GM11168 (cell line): ENCODE data around the gene ZXDC.

ENCODE experiments used
- in situ Hi-C: fragments of 300-500 bp; cut with MboI; formaldehyde crosslinking; loops from one replicate; pipeline ENCODE4 v1.12.0; 2022; ENCODE audit warnings: low sequenced_read_pairs; ENCODE audit not compliant: unreplicated experiment

ZXDC gene

DNA sequence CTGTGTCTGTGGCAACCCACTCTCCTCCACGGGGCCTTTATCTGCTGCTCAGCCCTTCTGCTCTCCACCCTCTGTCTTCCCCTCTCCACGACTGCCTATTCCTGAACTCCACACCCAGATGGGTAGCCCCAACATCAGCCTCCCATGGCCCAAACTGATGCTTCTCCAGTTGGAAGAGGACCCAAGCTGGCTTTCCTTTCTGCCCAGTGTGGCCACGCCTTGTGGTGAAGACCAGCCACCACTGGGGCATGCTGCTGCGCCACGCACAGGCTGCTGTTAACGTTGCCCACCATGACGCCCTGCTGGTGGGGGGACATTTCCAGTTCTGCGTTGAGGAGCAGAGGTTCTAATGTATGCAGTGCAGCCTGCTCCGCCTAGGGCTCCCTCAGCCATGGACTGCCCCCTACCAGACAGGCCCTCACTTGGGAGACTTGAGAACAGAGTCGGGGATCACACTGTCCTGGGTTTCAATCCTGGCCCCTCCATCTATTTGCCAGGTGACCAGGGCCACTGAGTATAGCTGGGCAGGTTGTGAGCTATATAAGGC is 54.0 kb downstream of the ZXDC start:
- in situ Hi-C loops = no loop called here

DNA sequence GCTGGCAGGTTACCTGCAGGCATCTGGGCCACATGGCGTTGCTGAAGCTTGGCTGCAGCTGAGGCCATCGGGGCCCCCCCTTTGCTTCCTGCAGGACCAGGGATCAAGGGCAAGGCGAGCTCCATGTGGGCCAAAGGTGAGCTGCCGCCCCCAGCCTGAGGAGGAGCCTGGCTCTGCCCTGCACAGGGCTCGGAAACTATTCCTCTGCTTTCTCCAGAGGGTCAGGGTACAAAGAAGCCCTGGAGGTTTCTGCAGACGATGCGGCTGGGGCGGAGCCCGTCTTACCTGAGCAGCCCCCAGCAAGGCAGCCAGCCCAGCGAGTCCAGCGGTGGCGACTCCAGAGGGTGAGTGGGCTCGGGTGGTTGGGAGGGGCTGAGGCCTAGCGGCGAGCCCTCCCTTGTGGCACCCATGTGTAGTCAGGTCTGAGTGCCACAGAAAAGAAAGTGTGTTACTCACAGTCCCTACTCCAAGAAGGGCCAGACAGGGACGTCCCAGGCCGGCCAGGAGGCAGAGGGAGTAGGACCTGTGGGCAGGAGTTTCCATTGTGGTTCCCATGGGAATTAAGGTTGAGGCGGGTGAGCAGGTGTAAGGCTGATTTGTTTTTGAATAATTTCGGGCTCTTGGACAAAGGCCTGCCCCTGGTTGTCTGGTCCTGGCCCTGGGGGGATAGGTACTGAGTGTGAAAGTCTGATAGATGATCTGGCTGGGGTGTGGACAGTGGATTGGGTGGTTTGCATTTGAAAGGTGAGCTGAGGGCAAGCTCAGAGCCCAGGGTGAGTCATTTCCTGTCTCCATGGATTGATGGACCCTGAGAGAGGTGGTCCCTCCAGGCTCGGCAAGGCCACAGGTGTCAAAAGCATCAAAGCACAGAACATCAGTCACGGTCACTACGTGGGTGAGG is 55.6 kb downstream of the ZXDC start:
- in situ Hi-C loops = no loop called here

DNA sequence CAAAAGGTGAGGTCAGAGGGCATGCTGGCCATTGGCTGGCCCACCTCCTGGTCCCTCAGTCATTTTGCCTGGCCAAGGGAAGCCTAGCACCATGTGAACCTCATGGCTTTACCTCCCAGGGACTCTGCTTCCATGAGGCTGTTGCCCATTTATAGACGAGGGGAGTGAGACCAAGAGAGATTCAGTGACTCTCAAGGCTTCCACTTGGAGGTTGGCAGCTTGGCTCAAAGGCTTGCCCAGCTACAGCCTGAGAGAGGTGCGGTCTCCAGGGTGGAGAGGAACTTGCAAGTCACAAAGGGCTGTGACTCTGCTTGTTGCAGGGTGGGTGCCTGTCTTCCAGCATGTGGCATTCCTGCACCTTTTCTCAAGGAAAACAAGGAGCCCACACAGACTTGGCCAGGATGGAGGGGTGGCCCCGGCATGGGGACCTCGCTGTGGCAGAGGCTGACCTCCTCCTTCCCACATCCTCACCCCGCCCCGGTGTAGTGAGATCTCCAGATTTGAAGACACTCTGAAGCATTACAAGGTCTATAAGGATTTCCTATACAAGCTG is 56.5 kb downstream of the ZXDC start:
- in situ Hi-C loops = no loop called here

DNA sequence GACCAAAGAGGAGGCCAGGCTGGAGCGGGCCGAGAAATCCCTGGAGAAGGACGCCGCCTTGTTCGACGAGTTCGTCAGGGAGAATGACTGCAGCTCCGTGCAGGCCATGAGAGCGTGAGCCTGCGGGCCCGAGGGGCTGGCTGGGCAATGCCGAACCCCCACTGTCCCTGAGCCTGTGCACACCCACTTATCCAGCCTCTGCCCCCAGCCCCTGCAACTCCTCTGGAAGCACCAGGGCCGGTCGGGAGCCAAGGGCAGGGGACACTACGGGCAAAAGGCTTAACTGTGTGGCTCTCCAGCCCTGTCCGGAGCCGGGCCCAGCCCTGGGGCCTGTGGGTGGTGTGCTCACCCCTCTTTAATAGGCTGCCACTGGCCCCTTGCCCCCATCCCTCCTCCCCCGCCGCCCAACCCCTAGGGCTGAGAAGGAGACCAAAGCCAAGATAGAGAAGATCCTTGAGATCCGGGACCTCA is 57.0 kb downstream of the ZXDC start:
- in situ Hi-C loops = no loop called here

DNA sequence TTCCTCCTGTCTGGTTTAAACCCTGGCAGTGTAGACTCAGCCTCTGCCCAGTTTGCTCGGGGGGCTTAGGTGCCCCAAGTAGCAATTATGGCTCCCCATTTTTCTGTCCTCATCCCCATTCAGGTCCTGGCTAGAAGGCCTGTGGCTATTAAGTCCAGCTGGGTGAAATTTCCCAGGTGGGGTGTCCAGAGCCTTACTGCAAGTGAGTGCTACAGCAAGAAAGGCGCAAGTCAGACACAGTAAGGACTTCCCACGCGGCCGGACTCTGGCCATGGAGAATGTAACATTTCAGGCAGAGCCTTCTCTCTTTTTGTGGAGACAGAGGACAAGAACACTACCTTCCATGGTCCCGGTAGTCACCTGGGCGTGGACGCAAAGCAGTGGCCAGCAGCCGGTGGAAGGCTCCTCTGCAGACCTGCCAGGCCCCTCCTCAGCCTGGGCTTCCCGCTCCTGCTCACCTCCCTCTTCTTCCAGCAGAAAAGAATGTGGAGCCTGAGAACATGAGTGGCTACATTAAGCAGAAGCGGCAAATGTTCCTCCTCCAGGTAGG is 57.6 kb downstream of the ZXDC start:
- in situ Hi-C loops = no loop called here

DNA sequence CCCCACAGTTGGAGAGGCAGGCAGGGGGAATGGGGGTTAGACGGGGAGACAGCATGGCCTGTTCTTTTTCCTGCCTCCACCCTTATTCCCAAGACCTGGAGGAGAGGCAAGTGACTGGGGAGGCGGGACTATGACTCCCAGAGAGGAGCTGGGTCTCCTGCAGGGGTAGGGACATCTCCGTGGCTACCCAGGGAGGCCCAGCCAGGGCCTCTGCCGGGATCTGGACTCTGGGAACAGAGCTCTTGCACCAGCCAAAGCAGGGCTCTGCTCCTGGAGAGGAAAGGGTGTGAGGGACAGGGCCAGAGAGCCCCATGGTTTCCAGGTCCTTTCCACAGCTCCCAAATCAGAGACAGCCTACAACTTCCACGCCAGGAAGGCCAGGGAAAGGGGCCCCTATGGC is 58.2 kb downstream of the ZXDC start:
- in situ Hi-C loops = no loop called here

DNA sequence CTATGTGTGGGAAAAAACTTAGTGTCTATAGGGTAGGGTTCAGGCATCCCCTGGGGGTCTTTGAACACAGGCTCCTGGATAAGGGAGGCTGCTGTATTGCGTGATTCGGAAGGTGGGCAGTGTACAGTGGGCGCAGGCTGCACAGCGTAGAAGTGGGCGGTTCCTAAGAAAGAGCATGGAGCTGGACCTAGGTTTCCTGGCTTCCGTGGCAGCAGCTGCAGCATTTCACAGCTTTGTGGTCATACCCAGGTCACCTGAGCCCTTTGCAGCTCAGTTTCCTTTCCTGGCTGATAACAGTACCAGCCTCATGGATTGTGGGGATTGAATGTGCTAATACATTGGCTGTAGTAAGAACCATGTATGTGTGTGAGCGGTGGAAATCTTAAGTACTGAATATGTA is 58.7 kb downstream of the ZXDC start:
- in situ Hi-C loops = no loop called here

DNA sequence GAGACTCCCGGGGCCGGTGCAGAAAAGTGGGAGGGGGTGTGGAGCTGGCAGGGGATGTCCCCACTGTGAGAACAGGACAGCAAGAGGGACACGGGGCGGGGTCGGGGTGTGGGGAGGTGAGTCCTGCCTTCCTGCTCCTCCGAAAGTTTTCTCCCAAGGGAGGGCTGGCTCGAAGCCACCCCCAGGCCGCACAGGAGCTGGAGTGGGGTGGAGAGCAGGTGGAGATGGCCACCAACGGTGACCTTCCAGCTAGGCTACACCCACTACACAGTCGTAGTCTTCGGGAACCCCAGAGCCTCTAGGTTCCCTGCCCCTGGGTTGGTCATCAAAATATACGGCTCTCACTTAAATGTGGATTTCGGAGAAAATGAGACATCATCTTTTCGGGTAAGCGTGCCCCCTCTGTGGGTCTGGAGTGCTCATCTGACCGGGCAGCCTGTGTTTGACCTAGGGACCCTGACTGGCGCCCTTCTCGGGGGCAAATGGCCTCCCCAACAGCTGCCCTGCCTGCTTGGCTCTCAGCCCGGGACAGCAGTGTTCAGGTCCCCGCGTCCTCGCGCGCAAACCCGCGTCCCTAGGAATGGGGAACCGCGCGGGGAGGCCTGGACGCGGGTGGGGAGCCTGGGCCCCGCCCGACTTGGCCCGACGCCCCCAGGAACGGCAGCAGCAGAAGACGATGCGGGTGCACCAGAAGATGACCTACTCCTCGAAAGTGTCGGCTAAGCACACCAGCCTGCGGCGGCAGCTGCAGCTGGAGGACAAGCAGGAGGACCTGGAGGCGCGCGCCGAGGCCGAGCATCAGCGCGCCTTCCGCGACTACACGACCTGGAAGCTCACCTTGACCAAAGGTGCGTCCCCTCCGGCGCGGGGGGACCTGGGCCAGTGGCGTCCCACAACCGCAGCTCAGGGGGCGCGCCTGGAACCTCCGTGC is 59.8 kb downstream of the ZXDC start:
- in situ Hi-C loops = no loop called here

DNA sequence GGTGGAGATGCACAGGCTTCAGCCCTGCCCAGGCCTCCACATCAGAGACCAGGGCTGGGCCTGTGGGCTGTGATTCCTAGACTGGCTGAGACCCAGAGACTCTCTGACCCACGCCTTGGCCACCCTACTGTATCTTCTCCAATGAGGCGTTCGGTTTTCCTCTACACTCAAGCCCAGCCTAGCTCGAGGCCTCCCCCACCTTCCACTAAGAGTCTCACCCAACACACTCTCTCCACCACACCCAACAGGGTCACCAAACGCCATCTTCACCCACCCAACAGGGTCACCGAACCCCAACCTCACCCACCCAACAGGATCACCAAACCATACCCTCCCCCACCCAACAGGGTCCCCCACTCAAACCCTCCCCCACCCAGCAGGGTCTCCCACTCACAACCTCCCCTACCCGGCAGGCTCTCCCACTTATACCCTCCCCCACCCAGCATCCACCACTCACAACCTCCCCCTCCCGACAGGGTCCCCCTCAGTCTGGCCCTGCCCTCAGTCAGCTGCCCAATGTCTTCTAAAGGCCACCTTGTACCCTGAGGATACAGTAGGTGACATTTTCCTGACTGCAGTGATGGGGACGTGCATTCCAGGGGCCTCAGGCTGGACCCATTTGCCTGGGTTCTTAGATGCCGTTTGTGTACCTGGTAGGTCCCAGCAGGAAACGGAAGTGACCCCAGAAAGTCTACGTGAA is 60.6 kb downstream of the ZXDC start:
- in situ Hi-C loops = no loop called here

DNA sequence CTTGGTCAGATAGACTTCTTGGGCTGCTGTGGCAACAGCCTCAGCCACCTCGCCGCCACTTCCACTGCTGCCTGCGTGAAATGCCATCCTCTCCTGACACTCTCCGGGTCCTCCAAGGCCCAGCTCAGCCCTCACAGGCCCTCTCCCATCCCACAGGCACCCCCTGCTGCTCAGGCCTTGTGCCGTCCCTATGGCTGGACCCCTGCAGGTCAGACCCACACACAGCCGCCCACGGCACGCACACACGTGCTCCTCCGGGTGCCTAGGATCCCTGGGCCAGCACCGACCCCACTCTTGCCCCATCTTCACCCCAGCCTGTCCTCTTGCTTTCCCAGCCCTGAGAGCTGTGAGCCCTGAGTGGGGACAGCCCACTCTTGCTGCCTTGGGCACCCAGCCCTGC is 61.3 kb downstream of the ZXDC start:
- in situ Hi-C loops = no loop called here

DNA sequence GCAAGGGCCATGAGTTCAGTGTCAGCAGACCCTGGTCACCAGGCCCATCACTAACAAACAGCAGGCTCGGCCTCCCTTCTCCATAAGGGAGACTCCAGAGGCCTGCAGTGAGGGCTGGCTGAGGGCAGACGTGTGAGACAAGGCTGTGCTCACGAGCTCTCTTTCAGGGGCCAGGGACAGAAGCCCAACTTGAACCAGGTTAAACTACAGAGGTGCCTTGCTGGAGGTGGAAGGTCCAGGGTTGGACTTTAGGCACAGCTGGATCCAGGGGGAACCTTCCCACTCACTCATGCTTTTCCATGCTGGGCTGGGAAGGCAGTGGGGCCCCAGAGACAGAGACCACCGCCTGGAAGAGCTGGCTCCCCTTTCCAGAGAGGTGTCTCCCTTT is 62.0 kb downstream of the ZXDC start:
- in situ Hi-C loops = no loop called here

DNA sequence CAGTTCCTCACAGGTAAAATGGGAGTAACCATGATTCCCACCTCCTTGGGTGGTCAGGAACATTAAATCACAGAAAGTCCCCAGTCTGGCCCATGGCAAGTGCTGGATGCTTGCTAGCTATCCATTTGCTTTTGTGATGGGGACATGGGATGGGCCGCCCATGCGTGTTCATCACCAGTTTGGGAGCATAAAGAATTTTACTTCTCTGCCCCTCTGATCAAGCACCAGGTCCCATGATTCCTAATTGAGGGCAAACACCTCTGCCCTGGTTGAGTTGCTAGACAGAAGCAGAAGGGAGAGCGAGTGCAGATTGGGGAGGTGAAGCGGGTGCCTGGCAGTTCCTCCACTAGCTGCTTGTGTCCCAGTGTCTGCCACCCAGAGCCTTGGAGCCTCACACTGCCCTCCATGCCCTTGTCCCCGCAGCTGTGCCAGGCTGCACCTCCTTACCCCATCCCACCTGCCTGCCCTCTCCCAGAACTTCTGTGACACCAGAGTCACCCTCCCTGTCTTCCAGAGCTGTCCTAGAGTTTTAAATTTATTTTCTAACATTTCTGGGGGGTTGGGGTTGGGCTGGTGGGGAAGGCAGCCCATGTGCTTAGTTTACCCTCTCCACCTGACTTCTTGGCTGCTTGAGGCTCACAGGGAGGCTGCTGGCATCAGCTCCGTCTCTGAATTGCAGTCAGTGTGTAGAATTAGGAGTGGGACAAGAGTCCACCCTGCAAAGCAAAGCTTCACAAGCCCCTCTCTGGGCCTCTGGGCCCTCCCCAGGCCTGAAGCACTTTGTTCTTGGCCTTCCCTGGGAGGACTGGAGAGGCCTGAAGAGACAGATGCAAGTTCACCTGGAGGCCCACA is 62.6 kb downstream of the ZXDC start:
- in situ Hi-C loops = no loop called here

DNA sequence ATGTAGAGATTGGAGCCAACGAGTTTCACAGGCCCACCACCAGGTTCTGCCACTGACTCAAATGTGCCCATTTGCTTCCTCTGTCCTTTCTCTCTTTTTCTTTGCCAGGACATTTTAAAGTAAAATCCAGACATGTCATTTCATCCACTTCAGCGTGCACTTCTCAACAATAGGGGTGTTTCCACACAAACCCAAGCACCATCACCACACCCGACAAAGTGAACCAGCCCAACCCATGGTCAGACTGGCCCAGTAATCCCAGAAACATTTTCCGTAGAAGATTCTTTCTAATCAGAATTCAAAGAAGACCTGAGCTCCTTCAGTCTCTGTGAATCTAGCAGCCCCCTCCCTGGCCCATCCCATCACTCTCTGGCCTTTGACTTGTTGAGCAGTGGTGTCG is 67.6 kb downstream of the ZXDC start:
- in situ Hi-C loops = no loop called here

DNA sequence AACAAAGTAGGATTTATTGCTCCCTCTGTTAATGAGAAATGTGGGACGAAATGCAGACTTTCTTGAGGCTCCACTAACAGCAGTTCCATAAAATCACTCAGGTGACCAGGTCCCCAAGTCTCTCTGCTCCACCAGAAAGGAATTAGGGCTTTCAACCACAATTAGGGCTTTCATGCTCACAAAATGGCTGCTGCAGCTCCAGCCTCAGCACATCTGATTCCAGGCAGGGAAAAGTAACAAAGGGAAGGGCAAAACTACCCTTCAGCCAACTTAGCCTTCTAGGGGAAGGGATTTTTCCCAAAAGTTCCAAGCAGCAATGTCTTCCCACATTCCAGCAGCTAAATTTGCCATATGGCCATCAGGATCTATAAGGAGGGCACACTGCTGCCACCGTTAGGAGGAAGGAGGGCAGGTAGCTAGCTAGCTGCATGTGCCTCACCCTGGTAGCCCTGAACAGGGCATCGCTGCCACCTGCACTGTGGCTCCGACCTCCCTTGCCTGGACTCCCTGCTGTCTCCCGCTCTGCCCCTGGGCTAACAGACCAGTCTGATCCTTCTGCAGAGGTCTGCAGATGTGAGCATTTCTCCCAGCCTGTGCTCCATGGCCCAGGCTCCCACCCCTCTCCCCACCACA is 68.2 kb downstream of the ZXDC start:
- in situ Hi-C loops = no loop called here

DNA sequence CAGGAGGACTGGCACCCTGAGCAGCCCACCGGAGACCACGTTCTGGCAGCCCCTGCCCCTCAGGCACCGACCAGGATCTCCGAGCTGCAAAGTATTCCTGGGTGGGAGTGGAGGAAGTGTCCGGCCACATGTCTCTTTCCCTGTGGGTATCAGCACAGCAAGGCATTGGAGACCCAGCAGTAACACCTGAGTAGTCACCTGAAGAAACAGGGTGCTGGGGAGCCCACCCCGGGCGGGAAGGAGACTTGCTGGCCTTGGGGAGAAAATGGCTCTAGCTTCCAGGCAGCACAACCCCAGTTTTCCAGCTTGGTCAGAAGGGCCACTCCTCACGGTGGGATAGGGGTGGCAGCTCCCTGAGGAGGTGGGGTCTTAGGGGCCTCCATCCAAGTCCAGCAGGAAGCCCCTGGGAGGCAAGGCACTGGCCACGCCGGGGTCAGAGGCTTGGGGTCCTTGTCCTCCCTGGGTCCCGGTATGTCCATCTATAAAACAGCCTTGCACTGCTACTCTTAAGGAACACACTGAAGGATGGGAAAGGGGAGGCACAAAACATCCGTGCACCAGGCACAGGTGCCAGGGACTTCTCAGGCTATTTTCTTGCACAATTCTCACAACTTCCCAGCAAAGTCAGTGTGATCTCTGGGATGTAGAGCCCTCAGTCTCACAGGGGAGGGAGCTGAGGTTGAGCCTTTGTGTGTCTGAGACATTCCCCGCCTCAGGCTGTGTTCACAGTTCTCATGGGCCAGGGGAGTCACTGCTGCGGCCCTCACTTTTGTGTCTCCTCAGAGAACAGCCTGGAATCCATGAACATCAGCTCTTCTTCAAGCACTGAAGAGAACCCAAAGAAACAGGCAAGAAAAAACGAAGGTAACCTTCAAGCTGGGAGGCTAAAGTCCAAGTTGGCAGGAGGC is 69.0 kb downstream of the ZXDC start:
- in situ Hi-C loops = no loop called here

DNA sequence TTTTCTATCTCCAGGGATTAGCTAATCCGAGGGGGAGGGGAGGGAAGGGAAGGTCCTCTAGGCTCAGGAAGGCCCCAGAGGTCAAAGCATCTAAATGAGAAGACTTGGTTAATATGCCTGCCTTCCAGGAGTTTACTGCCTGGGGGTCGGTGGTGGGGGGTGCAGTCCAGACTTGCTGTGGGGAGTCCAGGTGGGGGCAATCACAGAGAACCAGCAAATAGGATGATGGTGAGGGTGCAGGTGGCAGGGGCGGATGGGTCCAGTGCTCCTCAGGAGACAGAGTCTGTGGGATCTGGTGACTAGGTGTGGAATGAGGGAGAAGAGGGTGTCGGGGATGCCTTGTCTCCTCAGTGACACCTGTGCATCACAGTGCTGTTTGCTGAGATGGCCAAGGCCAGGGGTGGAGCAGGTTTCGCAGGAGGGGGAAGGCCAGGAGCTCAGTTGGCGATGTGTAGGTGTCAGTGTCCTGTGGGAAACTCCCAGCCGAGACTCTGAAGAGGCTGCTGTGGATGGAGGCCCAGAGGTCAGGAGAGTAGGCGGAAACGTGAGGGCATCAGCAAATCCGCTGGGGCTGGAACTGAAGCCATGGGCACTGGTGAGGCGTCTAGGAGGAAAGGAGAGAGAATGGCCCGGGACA is 72.9 kb downstream of the ZXDC start:
- in situ Hi-C loops = no loop called here

DNA sequence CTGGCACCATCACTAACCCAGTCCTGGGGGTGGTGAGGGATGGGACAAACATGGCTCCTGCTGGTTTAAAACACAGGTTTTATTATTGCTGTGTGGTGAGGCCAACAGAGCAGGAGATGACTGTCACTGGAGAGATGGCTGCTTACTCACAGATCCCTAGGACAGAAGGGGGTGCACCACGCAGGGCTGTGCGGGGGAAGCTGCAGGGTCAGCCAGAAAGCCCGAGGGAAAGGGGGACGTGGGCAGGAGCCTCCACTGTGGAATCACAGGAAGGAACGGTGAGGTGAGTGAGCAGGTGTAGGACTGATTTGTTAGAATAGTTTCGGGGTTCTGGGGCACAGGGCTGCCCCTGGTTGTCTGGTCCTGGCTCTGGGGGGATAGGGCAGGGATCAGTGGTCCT is 73.5 kb downstream of the ZXDC start:
- in situ Hi-C loops = no loop called here
